Midbrain (tissue), 1 donor: ENCODE measurements around the gene NAPEPLD.
"Not testable (repeated sequence)": the region's sequence is repeated elsewhere in the genome, so short reads cannot be mapped to it uniquely, and the experiment has no call there.

ENCODE experiments used
- DNase-seq: peaks from one replicate; lab custom pipeline; 2025; lab: John Stamatoyannopoulos, UW

The NAPEPLD gene

DNA sequence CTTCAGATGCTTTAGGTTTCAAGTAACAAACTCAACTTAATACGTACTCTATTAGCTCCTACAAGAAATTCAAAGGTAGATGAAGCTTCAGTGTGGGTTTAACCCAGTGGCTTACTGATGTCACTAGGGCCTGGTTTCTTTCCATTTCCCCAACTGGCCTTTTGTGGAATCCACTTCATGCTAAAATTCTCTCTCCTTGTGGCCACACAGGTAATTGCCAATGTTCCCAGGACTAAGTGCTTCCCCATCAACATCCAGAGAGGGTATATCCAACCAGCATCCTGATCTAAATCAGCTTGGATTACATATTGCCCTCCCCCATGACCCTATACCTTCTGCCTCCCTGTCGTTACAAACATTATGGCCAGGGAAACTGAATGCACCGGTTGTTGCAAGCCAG, 85.0 kb downstream of the NAPEPLD start:
- DNase-seq, result no peak

DNA sequence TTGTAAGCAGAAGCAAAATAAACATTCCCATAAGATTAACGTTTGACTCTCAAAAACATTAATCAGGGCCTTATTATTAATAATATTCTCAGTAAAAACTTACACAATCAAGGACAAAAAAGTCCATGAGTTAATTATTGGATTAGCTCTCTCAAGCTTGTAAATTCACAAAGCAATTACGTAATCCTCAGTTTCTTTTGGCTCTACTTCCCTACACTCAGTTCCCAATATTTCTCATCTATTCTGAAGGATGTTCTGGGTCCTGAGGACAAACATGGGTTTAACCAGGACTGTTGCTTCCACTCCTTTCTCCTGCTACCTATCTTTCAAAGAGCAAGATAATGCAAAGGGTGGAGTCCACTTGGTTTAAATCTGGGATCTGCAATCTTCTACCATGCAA, 89.4 kb downstream of the NAPEPLD start:
- no peak for DNase-seq

- no peak for DNase-seq
These were observed 90.8 kb downstream of the NAPEPLD start for GRCh38 chr7:103058122-103058521.

- not testable (repeated sequence) for DNase-seq
These were observed 92.9 kb downstream of the NAPEPLD start for GRCh38 chr7:103056006-103056405.

DNA sequence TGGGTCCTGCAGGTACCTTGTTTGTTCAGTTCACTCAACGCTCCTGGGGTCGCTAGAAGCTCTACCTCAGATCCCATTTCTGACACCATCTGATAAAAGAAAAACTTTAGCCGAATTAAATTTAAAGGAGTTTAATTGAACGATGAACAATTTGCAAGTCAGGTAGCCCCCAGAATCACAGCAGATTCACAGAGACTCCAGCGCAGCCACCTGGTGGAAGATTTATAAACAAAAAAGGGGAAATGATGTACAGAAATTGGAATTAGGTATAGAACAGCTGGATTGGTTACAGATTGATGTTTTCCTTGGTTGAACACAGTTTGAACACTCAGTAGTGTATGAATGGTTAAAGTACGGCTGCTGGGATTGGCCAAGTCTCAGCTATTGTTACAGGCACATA, 97.4 kb downstream of the NAPEPLD start:
- DNase-seq, result no peak
